ENCODE results near the gene HCN4.

HCN4 gene

DNA sequence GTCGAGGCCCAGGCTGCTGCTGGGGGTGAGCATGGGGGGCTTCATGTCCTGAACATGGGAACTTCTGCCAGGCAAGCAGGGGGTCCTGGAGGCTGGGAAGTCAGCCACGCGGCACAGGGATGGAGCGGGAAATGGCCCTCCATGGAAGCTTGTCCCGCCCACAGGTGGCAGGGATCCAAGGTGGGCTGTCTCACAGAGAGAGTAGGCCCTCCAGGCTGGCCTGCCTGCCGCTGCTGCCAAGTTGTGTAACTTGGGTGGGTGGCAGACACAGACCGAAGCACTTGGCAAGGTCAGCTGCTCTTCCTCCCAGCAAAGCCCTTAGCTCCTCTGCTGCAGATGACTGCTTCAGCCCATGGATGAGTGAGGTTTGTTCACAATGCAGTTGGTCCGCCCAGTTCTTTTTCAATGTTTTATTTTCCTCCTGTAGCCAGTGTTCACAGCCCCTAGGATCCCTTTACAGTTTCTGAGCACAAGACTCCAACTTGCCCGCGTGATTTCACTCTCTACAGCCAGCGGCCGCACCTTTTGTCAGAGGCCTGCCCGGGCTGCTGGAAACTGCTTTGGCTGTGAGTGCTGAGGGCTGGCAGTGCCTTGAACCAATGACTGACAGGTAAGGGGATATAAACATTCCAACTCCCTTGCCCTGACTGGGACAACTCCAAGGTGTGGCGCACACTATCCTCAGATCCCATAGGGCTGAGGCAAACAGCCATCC lies 26.7 kb downstream of the HCN4 start:
- DNase-seq = no peak

GRCh38 chr15:73340502-73341192 lies 28.1 kb downstream of the HCN4 start:
- DNase-seq = no peak

DNA sequence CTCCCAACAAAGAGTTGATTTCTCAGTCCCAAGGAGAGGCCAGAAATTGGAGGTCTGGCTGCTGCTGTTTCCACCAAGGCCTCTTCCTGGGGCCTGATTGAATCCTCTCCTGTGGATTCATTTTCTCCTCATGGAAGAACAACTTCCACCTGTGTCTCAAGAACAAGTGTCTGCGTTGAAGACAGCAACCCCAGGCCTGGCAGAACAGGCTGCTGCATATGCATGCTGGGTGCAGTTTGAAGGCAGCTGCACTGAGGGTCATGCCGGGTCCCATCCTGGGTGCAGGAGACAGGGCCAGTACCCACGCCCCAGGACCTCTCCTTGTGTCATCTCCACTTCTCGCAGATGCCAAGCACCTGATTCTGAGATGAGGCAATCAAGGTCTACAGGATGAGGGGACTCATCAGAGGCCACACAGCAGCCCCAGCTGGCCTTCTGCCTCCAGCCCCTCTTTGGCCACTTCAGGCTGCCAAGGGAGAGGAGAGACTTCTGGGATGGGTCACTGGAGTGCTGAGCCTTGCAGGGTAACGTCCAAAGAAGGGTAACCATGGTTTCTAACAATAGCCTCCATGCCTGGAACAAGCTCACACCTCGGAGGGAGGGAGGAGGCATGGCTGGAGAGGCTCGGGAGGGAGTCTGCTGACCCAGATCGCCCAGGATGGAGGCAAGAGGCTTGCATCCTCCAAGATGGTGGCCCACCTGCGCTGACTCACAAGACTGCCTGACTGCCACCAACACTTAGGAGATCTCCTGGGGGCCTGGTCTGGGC lies 30.0 kb downstream of the HCN4 start:
- DNase-seq = no peak

GRCh38 chr15:73338058-73338457 lies 30.7 kb downstream of the HCN4 start:
- no peak for DNase-seq

- no peak for DNase-seq
These were observed 31.6 kb downstream of the HCN4 start for GRCh38 chr15:73337187-73337586.

- DNase-seq = no peak
These were observed 32.0 kb downstream of the HCN4 start for GRCh38 chr15:73336756-73337155.

GRCh38 chr15:73335471-73335870 lies 33.3 kb downstream of the HCN4 start:
- DNase-seq = no peak

DNA sequence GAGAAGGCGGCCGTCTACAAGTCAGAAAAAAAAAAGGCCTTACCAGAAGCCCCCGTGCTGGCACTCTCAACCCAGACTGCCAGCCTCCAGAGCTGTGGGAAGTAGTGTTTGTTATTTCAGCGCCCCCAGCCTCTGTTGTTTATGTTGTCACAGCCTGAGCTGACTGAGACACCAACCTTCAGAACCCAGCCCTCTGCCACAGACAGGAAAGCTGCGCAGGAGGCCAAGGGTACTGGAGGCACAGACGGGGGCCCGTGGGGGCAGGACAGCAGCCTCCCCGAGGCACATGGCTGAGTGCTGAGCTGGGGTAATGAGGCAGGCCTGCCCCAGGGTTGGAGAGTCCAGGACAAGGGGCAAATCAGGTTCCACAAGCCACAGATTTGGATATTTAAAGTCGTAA lies 33.7 kb downstream of the HCN4 start:
- no peak for DNase-seq

DNA sequence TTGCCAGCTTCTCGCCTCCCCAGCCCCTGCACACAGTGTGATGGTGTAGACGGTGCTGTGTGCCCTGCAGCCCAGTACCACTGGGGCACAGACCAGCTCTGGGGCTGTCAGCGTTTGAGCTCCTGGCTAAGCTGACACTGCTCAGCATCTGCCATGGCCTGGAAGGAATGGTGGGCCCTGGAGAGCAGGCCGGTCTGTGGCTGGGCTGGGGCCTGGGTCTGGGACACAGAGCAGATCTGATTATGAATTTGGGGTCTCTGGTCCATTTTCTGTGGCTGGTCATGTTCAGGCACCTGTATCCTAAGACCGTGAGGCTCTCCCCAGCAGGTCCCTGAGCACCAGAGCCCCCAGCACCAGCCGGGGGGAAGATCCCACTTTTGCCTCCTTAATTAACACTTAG lies 34.7 kb downstream of the HCN4 start:
- DNase-seq = no peak

- DNase-seq = no peak
These were observed 35.8 kb downstream of the HCN4 start for GRCh38 chr15:73333001-73333400.

GRCh38 chr15:73331991-73332925 lies 36.5 kb downstream of the HCN4 start:
- no peak for DNase-seq

DNA sequence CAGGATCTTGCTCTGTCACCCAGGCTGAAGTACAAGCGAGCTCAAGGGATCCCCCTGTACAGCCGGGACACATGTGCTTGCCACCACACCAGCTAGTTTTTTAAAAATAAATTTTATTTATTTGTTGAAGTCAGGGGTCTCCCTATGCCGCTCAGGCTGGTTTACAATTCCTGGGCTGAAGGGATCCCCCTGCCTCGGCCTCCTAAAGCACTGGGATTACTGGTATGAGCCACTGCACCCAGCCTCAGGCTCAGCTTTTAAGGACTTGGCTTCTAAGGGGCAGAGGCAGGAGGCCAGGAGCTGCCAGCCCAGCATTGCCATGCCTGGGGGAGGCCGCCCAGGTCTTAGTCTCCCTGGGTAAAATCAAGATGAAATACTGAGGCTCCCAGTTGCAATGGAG lies 37.3 kb downstream of the HCN4 start:
- no peak for DNase-seq

GRCh38 chr15:73330206-73331051 lies 38.3 kb downstream of the HCN4 start:
- no peak for DNase-seq

- no peak for DNase-seq
These were observed 39.1 kb downstream of the HCN4 start for GRCh38 chr15:73329501-73330200.

DNA sequence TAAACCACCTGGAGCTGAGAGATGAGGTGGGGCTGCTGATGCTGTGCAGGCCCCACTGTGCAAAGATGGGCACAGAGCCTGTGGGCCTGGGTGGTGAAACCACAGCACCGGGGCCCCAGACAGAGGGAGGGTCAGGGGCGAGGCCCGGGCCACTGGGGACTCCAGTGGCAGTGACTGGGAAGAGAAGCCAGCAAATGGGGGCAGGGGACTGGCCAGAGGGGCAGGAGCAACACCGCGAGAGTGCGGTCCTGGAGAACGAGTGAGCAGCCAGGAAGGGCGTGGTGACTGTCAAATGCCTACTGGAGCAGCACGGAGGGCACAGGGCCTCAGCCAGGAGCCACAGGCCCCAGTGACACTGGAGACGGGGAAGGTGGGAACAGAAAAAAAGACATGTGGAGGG lies 39.8 kb downstream of the HCN4 start:
- DNase-seq = no peak

GRCh38 chr15:73328149-73328820 lies 40.5 kb downstream of the HCN4 start:
- DNase-seq = no peak

DNA sequence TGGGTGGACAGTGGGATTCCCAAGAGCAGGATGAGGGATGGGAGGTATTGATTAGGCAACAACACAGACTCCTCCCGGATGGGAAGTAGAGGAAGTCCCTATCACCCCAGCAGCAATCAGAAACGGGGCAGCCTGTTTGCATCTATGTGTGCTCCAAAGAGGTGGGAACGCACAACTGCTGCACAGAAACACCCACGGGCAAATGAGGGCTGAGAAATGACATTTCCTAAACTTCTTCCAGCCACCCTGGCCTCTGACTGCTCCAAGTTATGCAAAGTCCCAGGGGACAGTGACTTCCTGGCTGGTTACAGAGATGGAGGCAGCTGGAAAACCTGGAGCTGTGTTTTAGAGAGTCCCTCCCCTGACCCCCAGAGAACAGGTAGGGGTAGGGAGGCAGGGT lies 42.6 kb downstream of the HCN4 start:
- no peak for DNase-seq

- no peak for DNase-seq
These were observed 43.4 kb downstream of the HCN4 start for GRCh38 chr15:73325191-73325861.

DNA sequence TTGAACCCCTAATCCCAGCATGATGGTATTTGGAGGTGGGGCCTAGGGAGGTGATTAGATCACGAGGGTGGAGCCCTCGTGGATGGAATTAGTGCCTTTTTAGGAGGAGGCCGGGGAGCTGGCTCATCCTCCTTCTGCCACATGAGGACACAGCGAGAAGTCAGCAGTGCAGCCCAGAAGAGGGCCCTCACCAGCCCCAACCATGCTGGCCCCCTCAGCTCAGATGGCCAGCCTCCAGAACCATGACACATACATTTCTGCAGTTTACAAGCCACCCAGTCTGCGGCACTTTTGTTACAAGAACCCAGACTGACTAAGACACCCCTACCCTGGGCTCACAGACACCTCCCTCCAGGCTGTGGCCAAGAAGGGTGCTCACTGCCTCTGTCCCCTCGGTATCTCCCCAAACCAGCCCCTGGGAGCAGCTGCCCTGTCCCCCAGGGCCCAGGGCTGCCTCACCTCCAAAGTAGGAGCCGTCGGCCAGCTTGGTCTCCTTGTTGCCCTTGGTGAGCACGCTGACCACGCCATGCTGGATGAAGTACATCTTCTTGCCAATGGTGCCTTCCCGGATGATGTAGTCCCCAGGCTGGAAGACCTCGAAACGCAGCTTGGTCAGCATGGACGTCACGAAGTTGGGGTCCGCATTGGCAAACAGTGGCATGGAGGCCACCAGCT lies 44.1 kb downstream of the HCN4 start:
- DNase-seq = no peak

Measured in fibroblast of skin of right quadriceps (primary cell).